ENCODE measurements around the gene EPS8L1. TPM values are rescaled to one million over a fixed set of nuclear protein-coding genes. Genes with fewer than 3 reads are reported as not detected.

The EPS8L1 gene
- total RNA-seq, 2 donors from 2014 or later: 27.5 to 83.9 TPM

- H3K9ac ChIP-seq (ENCODE audit: low read depth in 2 of 2, low read length in 2 of 2): no peak overlapping the region
- intact Hi-C loops (cut with DNase I): no loop called here
- H3K9me3 ChIP-seq: no peaks in the 10 kb centered on the region
- H3K4me3 ChIP-seq: no peak overlapping the region
- H3K27me3 ChIP-seq: no peaks in the 10 kb centered on the region
- H3K4me1 ChIP-seq: no peaks in the 10 kb centered on the region
- no peak for DNase-seq
- no peak for TF ChIP-seq CTCF (IDR thresholded peaks at IDR 0.05)
- peaks cover 12% of the 10 kb centered on the region for H3K36me3 ChIP-seq
- H3K27ac ChIP-seq: no peak overlapping the region
These were observed 22.4 kb downstream of the EPS8L1 start for GRCh38 chr19:55097864-55098715.

- no peaks in the 10 kb centered on the region for H3K9me3 ChIP-seq
- H3K4me1 ChIP-seq: no peaks in the 10 kb centered on the region
- intact Hi-C loops (cut with DNase I): no loop called here
- no peak for DNase-seq
- no peaks in the 10 kb centered on the region for H3K27me3 ChIP-seq
- peaks cover 12% of the 10 kb centered on the region for H3K36me3 ChIP-seq
- no peak overlapping the region for H3K27ac ChIP-seq
- H3K9ac ChIP-seq (ENCODE audit: low read depth in 2 of 2, low read length in 2 of 2): no peak overlapping the region
- no peak overlapping the region for H3K4me3 ChIP-seq
- TF ChIP-seq CTCF (IDR thresholded peaks at IDR 0.05): no peak
These were observed 23.3 kb downstream of the EPS8L1 start for GRCh38 chr19:55098716-55099556.

GRCh38 chr19:55099557-55100506 lies 24.2 kb downstream of the EPS8L1 start:
- Histone ChIP-seq H3K4me1 (no peaks in the 10 kb centered on the region), H3K27ac (no peak overlapping the region), H3K9me3 (no peaks in the 10 kb centered on the region), H3K36me3 (peaks cover 8% of the 10 kb centered on the region), H3K27me3 (no peaks in the 10 kb centered on the region), H3K4me3 (no peak overlapping the region), H3K9ac (ENCODE audit: low read depth in 2 of 2, low read length in 2 of 2) (no peak overlapping the region)
- no peak for DNase-seq
- TF ChIP-seq CTCF (IDR thresholded peaks at IDR 0.05): no peak
- intact Hi-C loops (cut with DNase I): no loop called here

- Histone ChIP-seq H3K9me3 (no peaks in the 10 kb centered on the region), H3K4me1 (no peaks in the 10 kb centered on the region), H3K27me3 (no peaks in the 10 kb centered on the region), H3K27ac (no peak overlapping the region), H3K9ac (ENCODE audit: low read depth in 2 of 2, low read length in 2 of 2) (no peak overlapping the region), H3K4me3 (no peak overlapping the region), H3K36me3 (peaks cover 8% of the 10 kb centered on the region)
- intact Hi-C loops (cut with DNase I): no loop called here
- DNase-seq: no peak
- TF ChIP-seq CTCF (IDR thresholded peaks at IDR 0.05): no peak
These were observed 25.6 kb downstream of the EPS8L1 start for GRCh38 chr19:55101261-55101660.

- H3K27ac ChIP-seq: no peak overlapping the region
- no peak overlapping the region for H3K9ac ChIP-seq (ENCODE audit: low read depth in 2 of 2, low read length in 2 of 2)
- no peak overlapping the region for H3K4me3 ChIP-seq
- H3K4me1 ChIP-seq: no peaks in the 10 kb centered on the region
- peaks cover 8% of the 10 kb centered on the region for H3K36me3 ChIP-seq
- no peaks in the 10 kb centered on the region for H3K9me3 ChIP-seq
- intact Hi-C loops (cut with DNase I): no loop called here
- H3K27me3 ChIP-seq: no peaks in the 10 kb centered on the region
- no peak for DNase-seq
- no peak for TF ChIP-seq CTCF (IDR thresholded peaks at IDR 0.05)
These were observed 27.5 kb downstream of the EPS8L1 start for GRCh38 chr19:55103190-55103589.
